Activated T-helper 1 cell treated with Interleukin-2 at 50 U/mL for 16 hours (primary cell): ENCODE data around the gene HBG1.

Source experiments
- DNase-seq: peaks from one replicate; pipeline ENCODE4 v3.0.0-alpha.2; 2020; ENCODE audit warnings: low read depth

HBG1 gene

DNA sequence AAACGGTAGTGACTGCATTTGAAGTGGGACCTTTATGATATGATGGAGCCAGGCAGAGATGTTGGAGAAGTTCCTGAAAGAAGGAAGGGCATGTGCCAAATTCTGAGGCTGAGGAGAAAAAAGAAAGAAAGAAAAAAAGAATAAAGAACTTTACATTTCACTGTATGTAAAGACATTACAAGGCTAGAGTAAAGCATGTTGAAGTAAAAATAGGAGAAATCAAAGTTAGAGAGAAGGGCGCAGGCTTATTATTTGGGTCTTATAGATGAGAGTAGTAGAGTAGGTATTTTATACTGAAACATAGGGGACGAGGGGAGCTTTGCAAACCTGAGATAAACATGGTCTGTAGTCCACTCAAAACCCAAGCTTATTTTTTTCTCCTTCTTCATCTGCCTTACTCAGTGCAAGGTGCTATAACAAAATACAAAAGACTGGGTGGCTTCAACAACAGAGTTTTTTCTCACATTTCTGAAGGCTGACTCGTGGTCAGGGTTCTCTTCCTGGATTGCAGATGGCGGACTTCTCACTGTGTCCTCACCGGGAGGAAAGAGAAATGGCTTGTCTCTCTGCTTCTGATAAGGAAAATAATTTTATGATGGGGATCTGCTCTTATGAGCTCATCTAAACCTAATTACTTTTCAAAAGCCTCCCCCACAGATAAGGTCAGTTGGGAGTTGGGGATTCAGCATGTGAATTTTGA is 2.7 kb downstream of the HBG1 start:
- no peak for DNase-seq

DNA sequence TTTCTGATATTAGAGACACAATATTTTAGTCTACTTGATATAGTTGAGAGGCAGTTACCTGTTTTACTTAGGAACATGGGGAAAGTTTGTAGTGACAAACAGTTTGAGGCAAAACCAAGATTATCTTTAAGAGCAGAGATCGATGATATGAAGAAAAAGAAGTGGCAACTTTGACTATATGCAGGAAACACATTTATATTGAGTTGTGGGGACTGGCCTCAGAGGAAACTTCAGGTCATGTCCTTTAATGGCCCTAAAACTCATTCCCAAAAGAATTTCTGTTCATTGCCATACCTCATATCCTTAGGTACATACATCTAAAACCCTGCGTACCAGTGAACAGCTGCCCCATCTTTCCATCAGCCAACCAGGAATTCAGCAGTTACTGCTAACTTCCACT is 4.5 kb downstream of the HBG1 start:
- no peak for DNase-seq

- no peak for DNase-seq
Measured at GRCh38 chr11:5243816-5244180, 5.9 kb downstream of the HBG1 start.

GRCh38 chr11:5242933-5243815 is 6.5 kb downstream of the HBG1 start:
- DNase-seq = no peak

DNA sequence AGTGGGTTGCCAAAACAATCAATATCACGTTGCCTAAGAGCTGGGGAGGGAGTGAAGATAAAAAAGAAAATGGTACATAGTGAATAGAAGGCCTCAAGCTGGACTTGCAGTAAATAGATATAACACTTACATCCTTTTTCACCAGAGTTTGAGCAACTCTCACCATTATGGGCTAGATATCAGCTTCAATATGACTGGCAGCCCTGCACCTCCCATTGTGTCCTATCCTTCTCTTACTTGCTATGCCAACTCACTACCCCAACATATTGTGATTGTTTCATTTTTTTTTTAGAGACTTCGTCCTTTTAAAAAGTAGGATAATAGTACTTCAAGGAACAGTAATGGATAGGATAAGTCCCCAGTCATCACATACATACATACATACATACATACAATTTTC is 7.4 kb downstream of the HBG1 start:
- DNase-seq = no peak

DNA sequence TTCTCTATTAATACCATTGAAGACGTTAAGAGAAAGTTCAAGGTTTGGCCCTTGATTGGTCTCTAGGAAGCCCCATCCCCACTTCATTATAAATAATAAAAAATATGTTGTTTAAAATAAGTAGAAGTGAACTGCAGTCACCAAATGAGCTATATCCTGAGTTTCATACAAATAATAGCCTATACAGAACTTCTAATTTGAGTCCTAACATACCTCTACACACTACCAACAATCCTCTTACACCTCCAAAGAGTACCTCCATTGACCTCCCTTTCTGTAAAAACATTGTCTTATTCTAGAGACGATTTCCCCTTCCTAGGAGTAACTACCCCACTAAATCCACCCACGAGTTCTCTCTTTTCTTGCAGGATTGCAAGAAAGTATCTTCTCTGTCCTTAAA is 8.2 kb downstream of the HBG1 start:
- no peak for DNase-seq

DNA sequence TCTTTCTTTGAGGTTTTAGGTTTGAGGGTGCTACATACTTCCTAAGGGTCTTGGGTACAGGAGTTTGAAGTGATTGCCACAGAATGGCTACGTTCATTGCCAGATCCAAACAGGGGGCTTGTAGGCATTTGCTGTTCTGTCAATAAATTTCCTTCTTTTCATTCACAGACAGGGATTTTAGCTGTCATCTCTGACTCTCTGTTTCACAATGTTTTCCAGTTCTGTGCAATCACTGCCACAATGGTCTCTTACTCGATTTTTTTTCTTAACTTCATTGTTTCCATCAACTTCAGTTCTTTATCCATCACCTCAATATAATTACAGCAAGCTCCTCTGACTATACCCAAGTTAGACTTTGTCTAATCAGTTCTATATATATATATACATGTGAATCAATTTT is 9.2 kb downstream of the HBG1 start:
- no peak for DNase-seq

DNA sequence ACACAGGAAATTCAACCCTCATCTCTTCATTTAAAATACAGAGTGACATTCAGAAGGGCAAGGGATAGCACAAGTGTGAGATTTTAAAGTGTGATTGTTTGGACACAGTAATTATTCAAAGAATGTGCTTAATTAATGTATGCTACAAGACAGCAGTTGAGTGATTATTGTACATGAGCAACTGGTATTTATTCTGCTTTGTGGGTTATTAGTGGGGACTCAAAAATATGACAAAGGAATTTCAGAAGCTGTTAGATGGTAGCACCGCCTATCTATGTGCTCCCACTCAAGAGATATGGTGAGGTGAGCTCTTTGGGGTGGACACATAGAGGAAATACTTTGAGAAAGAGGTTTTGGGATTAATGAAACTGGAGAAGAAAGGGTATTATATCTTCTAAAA is 9.6 kb downstream of the HBG1 start:
- DNase-seq = no peak

- DNase-seq = no peak
Measured at GRCh38 chr11:5239046-5239445, 10.6 kb downstream of the HBG1 start.

GRCh38 chr11:5238486-5238885 is 11.2 kb downstream of the HBG1 start:
- DNase-seq = no peak

DNA sequence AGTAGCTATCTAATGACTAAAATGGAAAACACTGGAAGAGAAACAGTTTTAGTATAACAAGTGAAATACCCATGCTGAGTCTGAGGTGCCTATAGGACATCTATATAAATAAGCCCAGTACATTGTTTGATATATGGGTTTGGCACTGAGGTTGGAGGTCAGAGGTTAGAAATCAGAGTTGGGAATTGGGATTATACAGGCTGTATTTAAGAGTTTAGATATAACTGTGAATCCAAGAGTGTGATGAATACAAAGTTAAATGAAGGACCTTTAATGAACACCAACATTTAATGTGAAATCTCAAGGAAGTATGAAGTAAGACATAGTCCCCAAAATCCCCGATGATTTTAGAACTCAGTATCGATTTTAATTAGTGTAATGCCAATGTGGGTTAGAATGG is 12.2 kb downstream of the HBG1 start:
- no peak for DNase-seq

- no peak for DNase-seq
Measured at GRCh38 chr11:5235364-5236095, 14.1 kb downstream of the HBG1 start.

- DNase-seq = no peak
Measured at GRCh38 chr11:5234381-5234834, 15.2 kb downstream of the HBG1 start, which contains the start of gene HBD. Gene HBD, minus strand, starts transcription at chr11:5234483. Its CDS starts 50 bp downstream, at chr11:5234433.

DNA sequence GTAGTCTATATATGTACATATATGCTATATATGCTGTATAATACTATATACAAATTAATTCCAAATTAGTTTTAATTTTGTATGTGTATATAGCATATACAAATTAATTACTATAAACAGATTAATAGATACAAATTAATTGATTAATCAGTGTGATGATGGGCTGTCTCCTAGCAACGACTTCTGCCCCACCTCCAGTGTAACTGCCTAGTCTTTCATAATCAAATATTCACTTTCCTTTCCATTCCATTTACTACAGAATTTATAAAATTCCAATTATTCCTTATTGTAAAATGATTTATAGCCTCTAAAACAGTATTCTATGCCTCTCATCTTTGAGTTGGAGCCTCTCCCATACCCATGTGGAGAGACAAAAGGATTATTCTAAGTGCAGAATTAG is 16.4 kb downstream of the HBG1 start:
- DNase-seq = no peak

DNA sequence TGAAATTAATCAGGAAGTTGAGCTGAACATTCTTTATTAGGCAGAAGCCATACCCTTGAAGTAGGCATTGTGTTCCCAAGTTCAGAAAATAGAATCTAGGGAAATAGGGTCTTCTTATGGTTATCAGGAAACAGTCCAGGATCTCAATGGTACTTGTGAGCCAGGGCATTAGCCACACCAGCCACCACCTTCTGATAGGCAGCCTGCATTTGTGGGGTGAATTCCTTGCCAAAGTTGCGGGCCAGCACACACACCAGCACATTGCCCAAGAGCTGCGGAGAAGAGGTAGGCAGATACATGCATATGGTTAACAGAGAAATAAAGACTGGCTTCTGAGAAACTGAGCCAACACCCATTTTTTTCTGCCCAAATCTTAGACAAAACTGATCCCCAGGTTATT is 16.8 kb downstream of the HBG1 start:
- no peak for DNase-seq

DNA sequence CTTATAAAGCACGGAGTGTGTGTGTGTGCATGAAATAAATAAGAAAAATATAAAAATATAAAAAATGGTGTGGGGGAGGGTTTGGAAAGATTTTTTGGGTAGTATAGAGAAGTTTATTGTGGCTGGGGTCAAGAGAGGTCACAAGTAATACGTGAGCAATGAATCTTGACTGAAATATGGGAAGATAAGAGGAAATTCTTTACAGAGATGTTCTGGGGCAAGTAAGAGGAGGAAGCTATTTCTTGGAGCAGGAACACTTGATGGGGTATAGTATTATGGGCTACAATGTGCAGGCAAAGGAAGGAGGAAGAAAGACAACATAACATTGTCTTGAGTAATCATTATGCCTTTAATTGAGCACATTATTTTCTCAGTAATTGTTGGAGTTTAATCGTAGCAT is 17.5 kb downstream of the HBG1 start:
- no peak for DNase-seq

GRCh38 chr11:5231111-5231510 is 18.5 kb downstream of the HBG1 start:
- no peak for DNase-seq

GRCh38 chr11:5230266-5230665 is 19.4 kb downstream of the HBG1 start:
- no peak for DNase-seq

- DNase-seq = no peak
Measured at GRCh38 chr11:5229796-5230195, 19.9 kb downstream of the HBG1 start.

- no peak for DNase-seq
Measured at GRCh38 chr11:5229356-5229755, 20.3 kb downstream of the HBG1 start.

DNA sequence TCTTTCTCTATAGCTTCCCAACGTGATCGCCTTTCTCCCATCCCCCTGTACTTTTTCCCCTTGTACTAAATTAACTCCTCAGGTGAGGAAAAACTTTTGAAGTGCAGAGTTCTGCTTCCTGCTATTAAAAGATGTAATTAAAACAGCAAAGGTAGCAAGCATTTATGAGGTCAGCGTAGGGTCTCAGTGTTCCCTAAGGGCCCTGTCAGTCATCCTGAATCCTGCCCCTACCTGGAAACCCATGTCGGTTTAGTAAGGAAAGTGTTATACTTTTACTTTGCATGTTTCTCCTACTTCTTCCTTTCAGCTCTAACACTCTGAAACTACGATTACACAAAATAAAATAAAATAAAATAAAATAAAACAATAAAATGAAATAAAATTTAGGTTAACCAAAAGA is 21.5 kb downstream of the HBG1 start:
- no peak for DNase-seq

- no peak for DNase-seq
Measured at GRCh38 chr11:5227681-5228080, 22.0 kb downstream of the HBG1 start.
